PC-3 (cell line): ENCODE data around the gene FIGNL1. TPM values are rescaled to one million over a fixed set of nuclear protein-coding genes. Genes with fewer than 3 reads are reported as not detected.

Source experiments
- ATAC-seq: fragments of 200-7000 bp; cut with Tn5 transposase; 2 replicates; pipeline ENCODE4 v1.9.1; 2020; ENCODE audit warnings: mild to moderate bottlenecking, moderate library complexity
- BruUV-seq: library from RNA; stranded (reverse); fragments of 400-500 nt; replicated peaks from 2 replicates; lab custom pipeline; 2021; lab: Mats Ljungman, UMichigan
- CTCF ChIA-PET: fragments of 300-600 bp; sonication (Branson Sonifier 250); formaldehyde crosslinking; loops from one replicate; lab custom pipeline; 2022; ENCODE audit warnings: antibody characterized with exemption; lab: Charles Lee
- POLR2A ChIA-PET: fragments of 300-600 bp; sonication (Branson Sonifier 250); formaldehyde crosslinking; loops from one replicate; lab custom pipeline; 2022; ENCODE audit warnings: antibody characterized with exemption; ENCODE audit not compliant: unreplicated experiment; lab: Charles Lee
- DNase-seq: peaks from one replicate; pipeline ENCODE4 v3.0.0-alpha.2; 2015
- H2AFZ ChIP-seq: fragments of 300-600 bp; sonication (generic); 2 replicates; pipeline ENCODE4 v1.6.0; 2016; ENCODE audit warnings: antibody characterized with exemption, low read length
- H3F3A ChIP-seq: fragments of 300-600 bp; sonication (generic); one replicate; pipeline ENCODE4 v1.6.0; 2017; ENCODE audit warnings: antibody characterized with exemption, low read length, control low read depth, mild to moderate bottlenecking; ENCODE audit not compliant: unreplicated experiment
- H3K27ac ChIP-seq: fragments of 300-600 bp; sonication (generic); 2 replicates; pipeline ENCODE4 v1.5.1; 2016; ENCODE audit warnings: mild to moderate bottlenecking, low read length
- H3K27me3 ChIP-seq: fragments of 300-600 bp; sonication (generic); 2 replicates; pipeline ENCODE4 v1.6.1; 2016; ENCODE audit warnings: low read length, mixed read lengths
- H3K36me3 ChIP-seq: fragments of 300-600 bp; sonication (generic); 2 replicates; pipeline ENCODE4 v1.6.1; 2016; ENCODE audit warnings: low read depth, mixed run types, low read length, mixed read lengths
- H3K4me1 ChIP-seq: fragments of 300-600 bp; sonication (generic); 2 replicates; pipeline ENCODE4 v1.5.1; 2016; ENCODE audit warnings: low read length; ENCODE audit not compliant: insufficient read depth
- H3K4me2 ChIP-seq: fragments of 300-600 bp; sonication (generic); 2 replicates; pipeline ENCODE4 v1.6.0; 2016; ENCODE audit warnings: low read length
- H3K4me3 ChIP-seq: fragments of 300-600 bp; sonication (generic); 2 replicates; pipeline ENCODE4 v1.5.1; 2016; ENCODE audit warnings: mild to moderate bottlenecking, low read length, mixed read lengths
- H3K79me2 ChIP-seq: fragments of 300-600 bp; sonication (generic); 2 replicates; pipeline ENCODE4 v1.6.1; 2017; ENCODE audit warnings: low read length, mixed read lengths
- H3K9ac ChIP-seq: fragments of 300-600 bp; sonication (generic); 2 replicates; pipeline ENCODE4 v1.6.0; 2016; ENCODE audit warnings: mild to moderate bottlenecking, low read length
- H3K9me2 ChIP-seq: fragments of 300-600 bp; sonication (generic); replicated peaks from 2 replicates; pipeline ENCODE4 v1.6.1; 2016; ENCODE audit warnings: mixed run types, low read length, mixed read lengths
- H3K9me3 ChIP-seq: fragments of 300-600 bp; sonication (generic); 2 replicates; pipeline ENCODE4 v1.6.1; 2016; ENCODE audit warnings: low read length, mixed read lengths
- H4K20me1 ChIP-seq: fragments of 300-600 bp; sonication (generic); 2 replicates; pipeline ENCODE4 v1.6.1; 2016; ENCODE audit warnings: low read length, mixed read lengths
- CTCF ChIP-seq: fragments of 300-600 bp; sonication (generic); conservative IDR thresholded peaks from 2 replicates; pipeline ENCODE4 v1.5.1; 2017; ENCODE audit warnings: antibody characterized with exemption, low read depth, mild to moderate bottlenecking, low read length
- EZH2 ChIP-seq: fragments of 300-600 bp; sonication (generic); IDR thresholded peaks from one replicate; pipeline ENCODE4 v1.6.1; 2017; ENCODE audit warnings: antibody characterized with exemption, mild to moderate bottlenecking, low read length; ENCODE audit not compliant: unreplicated experiment
- EZH2phosphoT487 ChIP-seq: fragments of 300-600 bp; sonication (generic); IDR thresholded peaks from 2 replicates; pipeline ENCODE4 v1.6.1; 2018; ENCODE audit warnings: mild to moderate bottlenecking, antibody characterized with exemption, low read length, borderline replicate concordance
- intact Hi-C: fragments of 100-400 bp; cut with micrococcal nuclease; formaldehyde crosslinking; loops from 2 replicates; pipeline ENCODE4 v1.9.0; 2023
- total RNA-seq: library from RNA; depleted of rRNA; stranded (reverse); fragments of >200 nt; gene quantifications from 2 replicates; pipeline ENCODE4 v1.2.3, GENCODE V29; 2014

FIGNL1 gene
- total RNA-seq, 1 experiment from 2014 or later, result 27.2 TPM

DNA sequence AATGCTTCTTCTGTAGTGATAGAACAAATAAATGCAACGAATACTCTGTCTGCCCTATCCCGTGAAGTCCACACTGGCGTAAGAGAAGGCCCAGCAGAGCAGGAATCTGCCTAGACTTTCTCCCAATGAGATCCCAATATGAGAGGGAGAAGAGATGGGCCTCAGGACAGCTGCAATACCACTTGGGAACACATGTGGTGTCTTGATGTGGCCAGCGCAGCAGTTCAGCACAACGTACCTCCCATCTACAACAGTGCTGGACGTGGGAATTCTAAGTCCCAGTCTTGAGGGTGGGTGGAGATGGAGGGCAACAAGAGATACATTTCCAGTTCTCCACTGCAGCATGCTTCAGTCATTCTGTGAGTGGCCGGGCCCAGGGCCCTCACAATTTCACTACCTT, 45.8 kb downstream of the FIGNL1 start:
- H3K4me1 ChIP-seq, result no peaks in the 10 kb centered on the region
- no peak overlapping the region for H3K27ac ChIP-seq
- no peaks in the 10 kb centered on the region for H3K79me2 ChIP-seq
- H2AFZ ChIP-seq, result no peak overlapping the region
- TF ChIP-seq EZH2 (no peak), CTCF (peak; percentile 28; the same call in 1 of the 2 replicates)
- ChIA-PET POLR2A (no interaction called here), CTCF (no interaction called here)
- no peaks in the 10 kb centered on the region for H4K20me1 ChIP-seq
- intact Hi-C loops, result no loop called here
- H3K4me3 ChIP-seq, result no peak overlapping the region
- H3K36me3 ChIP-seq, result no peaks in the 10 kb centered on the region
- ATAC-seq (peak; percentile 50), DNase-seq (no peak)
- no peaks in the 10 kb centered on the region for H3K9me2 ChIP-seq
- H3K4me2 ChIP-seq, result no peak overlapping the region
- no peaks in the 10 kb centered on the region for H3F3A ChIP-seq
- H3K27me3 ChIP-seq, result peaks cover 84% of the 10 kb centered on the region
- no peaks in the 10 kb centered on the region for H3K9me3 ChIP-seq
- no TSS peak for BruUV-seq
- no peak overlapping the region for H3K9ac ChIP-seq

DNA sequence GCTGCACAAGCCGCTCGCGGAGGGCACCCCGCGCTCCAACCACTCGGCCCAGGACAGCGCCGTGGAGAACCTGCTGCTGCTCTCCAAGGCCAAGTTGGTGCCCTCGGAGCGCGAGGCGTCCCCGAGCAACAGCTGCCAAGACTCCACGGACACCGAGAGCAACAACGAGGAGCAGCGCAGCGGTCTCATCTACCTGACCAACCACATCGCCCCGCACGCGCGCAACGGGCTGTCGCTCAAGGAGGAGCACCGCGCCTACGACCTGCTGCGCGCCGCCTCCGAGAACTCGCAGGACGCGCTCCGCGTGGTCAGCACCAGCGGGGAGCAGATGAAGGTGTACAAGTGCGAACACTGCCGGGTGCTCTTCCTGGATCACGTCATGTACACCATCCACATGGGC, 50.0 kb downstream of the FIGNL1 start:
- no peaks in the 10 kb centered on the region for H3K9me3 ChIP-seq
- H3K4me3 ChIP-seq, result no peak overlapping the region
- H3K4me2 ChIP-seq, result no peak overlapping the region
- H3K9ac ChIP-seq, result no peak overlapping the region
- H4K20me1 ChIP-seq, result no peaks in the 10 kb centered on the region
- no peaks in the 10 kb centered on the region for H3F3A ChIP-seq
- ATAC-seq (no peak), DNase-seq (no peak)
- ChIA-PET POLR2A (no interaction called here), CTCF (no interaction called here)
- H3K9me2 ChIP-seq, result no peaks in the 10 kb centered on the region
- H3K27ac ChIP-seq, result no peak overlapping the region
- H2AFZ ChIP-seq, result no peak overlapping the region
- no peaks in the 10 kb centered on the region for H3K4me1 ChIP-seq
- peaks cover 80% of the 10 kb centered on the region for H3K27me3 ChIP-seq
- H3K36me3 ChIP-seq, result no peaks in the 10 kb centered on the region
- no peaks in the 10 kb centered on the region for H3K79me2 ChIP-seq
- intact Hi-C loops, result no loop called here
- no TSS peak for BruUV-seq
- TF ChIP-seq EZH2 (no peak), CTCF (no peak), EZH2phosphoT487 (no peak)

DNA sequence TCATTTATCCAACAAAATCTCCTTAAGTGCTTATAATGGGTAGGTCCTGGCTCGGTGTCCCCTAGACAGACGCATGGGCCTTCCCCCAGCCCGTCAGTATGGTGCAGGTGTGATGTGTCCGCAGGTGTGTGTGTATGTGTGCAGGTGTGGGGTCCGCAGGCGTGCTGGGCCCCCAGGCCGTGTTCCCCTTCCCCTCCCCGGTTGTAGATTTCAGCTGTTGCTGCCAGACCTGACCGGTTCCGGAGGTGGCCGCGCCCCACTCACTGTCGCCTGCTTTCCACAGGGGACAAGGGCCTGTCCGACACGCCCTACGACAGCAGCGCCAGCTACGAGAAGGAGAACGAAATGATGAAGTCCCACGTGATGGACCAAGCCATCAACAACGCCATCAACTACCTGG, 50.5 kb downstream of the FIGNL1 start:
- TF ChIP-seq EZH2phosphoT487 (no peak), EZH2 (no peak), CTCF (no peak)
- ChIA-PET CTCF (no interaction called here), POLR2A (no interaction called here)
- Histone ChIP-seq H2AFZ (no peak overlapping the region), H3K9me2 (no peaks in the 10 kb centered on the region), H3K79me2 (no peaks in the 10 kb centered on the region), H3K4me1 (no peaks in the 10 kb centered on the region), H4K20me1 (no peaks in the 10 kb centered on the region), H3K4me3 (no peak overlapping the region), H3K4me2 (no peak overlapping the region), H3K9ac (no peak overlapping the region), H3K36me3 (no peaks in the 10 kb centered on the region), H3K9me3 (no peaks in the 10 kb centered on the region), H3K27ac (no peak overlapping the region), H3F3A (no peaks in the 10 kb centered on the region), H3K27me3 (peaks cover 80% of the 10 kb centered on the region)
- intact Hi-C loops, result no loop called here
- no peak for DNase-seq
- no peak for ATAC-seq
- BruUV-seq, result no TSS peak
